Renal cortex interstitium (tissue), 11 donors: ENCODE data around the gene SGCD. TPM values are rescaled to one million over a fixed set of nuclear protein-coding genes. Genes with fewer than 3 reads are reported as not detected.
"Not testable (repeated sequence)": the region's sequence is repeated elsewhere in the genome, so short reads cannot be mapped to it uniquely, and the experiment has no call there.

ENCODE experiments used
- DNase-seq, 11 donors: peaks; one replicate each; pipeline ENCODE4 v3.0.0-alpha.2; 2013; ENCODE audit warnings: low read depth in 9 of 11, low spot score in 4 of 11; ENCODE audit errors: extremely low read depth in 1 of 11
- polyA plus RNA-seq, 3 donors: library from polyadenylated mRNA; unstranded; fragments of 120-200 nt; gene quantifications; one replicate each; pipeline ENCODE4 v1.2.1, GENCODE V29; 2013; ENCODE audit not compliant: insufficient read length in 3 of 3

Gene SGCD
- polyA plus RNA-seq, 3 donors: 5.0 to 6.9 (median 5.6) TPM

- no peak for DNase-seq
Observed at GRCh38 chr5:156588306-156588705, 261.3 kb downstream of the SGCD start.

DNA sequence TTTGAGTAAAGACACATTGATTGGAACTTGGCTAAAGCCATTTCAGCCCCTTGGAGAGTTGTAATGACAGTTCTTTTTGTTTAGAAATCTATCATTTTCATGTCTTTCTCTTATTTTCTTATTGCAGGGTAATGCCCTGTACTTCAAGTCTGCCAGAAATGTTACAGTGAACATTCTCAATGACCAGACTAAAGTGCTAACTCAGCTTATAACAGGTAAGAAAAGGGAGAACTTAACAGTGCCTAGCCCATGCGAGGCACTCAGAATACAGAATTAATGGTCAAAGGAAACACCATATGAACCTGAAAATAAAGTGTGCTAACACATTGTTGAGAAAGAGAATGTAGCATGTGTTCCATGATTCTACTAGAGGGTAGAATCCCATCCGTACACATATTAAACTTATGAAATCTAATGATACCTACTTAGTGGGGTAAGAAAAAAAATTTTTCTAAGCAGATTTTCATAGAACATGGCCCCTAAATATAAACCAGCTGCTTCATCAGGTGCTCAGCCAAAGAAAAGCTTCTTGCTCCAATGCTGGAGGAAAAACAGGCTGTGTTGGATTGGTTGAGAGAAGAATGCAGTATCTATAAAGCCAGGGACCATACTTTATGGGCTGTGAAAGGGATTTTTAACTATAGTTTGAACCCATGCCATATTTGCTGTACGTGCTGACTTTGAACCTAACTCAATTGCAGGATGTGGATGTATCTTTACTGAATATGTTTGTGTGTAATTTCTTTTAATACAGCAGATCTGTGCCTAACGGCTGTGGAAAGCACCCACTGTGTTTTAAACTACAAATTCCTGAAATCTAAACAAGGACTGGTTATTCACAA lies 262.4 kb downstream of the SGCD start:
- DNase-seq: no peak

- DNase-seq: no peak
Observed at GRCh38 chr5:156589946-156590216, 262.9 kb downstream of the SGCD start.

DNA sequence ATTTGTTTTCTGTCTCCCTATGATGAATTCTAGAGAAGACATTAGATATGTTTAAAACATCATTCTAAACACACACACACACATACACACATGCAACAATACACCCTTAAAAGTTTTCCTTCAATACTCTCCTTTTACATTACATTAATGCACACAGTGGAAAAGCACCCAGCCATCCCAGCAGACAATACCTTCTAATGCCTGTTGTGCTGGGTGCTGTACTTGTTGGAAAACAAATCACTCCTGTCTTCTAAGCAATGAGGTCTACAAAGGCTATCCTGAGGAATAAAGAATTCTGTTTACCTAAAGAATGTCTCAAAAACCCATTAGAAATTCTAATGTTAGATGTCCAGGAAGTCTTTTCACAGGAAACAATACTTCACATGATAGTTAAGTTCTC lies 264.0 kb downstream of the SGCD start:
- no peak for DNase-seq

- DNase-seq: no peak
Observed at GRCh38 chr5:156591631-156592030, 264.7 kb downstream of the SGCD start.

GRCh38 chr5:156593546-156593945 lies 266.6 kb downstream of the SGCD start:
- DNase-seq: no peak

DNA sequence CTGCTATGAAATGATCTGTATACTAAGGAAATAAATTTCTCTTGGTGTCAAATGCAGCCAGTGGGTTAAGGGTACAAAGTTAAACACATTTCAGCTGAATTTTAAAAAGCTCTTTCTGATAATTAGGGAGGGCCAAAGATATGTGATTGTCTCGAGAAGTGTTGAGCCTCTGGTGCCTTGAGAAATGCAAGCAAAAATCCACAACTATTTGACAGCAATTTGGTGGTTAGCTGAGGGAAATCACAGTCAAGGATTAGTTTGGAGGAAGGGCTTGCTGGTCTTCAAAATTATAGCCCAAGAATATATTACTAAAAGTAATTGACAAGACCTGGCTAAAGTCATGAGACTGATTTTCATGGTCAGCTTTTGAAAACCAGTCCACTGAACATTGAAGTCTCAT lies 267.4 kb downstream of the SGCD start:
- DNase-seq: no peak

GRCh38 chr5:156595132-156595787 lies 268.3 kb downstream of the SGCD start:
- no peak for DNase-seq

GRCh38 chr5:156597276-156597675 lies 270.3 kb downstream of the SGCD start:
- DNase-seq: no peak

- no peak for DNase-seq
Observed at GRCh38 chr5:156598964-156599363, 272.0 kb downstream of the SGCD start.

DNA sequence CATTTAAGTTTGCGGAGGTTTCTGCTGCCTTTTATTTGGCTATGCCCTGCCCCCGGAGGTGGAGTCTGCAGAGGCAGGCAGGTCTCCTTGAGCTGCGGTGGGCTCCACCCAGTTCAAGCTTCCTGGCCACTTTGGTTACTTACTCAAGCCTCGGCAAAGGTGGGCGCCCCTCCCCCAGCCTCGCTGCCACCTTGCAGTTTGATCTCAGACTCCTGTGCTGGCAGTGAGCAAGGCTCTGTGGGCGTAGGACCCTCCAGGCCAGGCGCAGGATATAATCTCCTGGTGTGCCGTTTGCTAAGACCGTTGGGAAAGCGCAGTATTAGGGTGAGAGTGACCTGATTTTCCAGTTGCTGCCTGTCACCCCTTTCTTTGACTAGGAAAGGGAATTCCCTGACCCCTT lies 283.6 kb downstream of the SGCD start:
- not testable (repeated sequence) for DNase-seq

DNA sequence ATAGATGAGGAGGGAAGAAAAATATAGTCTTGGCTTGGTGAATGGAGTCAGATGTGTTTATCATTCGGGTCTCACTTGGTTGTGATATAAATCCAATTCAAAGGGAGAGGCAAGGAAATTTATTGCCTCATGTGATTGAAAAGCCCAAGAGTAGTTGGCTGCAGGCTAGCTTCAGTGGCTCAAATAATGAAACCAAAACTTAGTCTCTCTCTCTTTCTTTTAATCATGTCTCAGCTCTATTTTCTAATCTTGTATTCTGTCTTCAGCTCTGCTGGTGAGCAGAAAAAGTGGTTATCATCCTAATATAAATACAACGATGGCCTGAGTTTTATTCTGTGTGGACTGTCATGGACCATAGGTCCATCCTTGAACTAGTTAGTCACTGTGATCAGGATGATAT lies 288.9 kb downstream of the SGCD start:
- DNase-seq: no peak

- no peak for DNase-seq
Observed at GRCh38 chr5:156617426-156617825, 290.5 kb downstream of the SGCD start.

- DNase-seq: no peak
Observed at GRCh38 chr5:156618601-156619000, 291.6 kb downstream of the SGCD start.

- DNase-seq: no peak
Observed at GRCh38 chr5:156621719-156622118, 294.8 kb downstream of the SGCD start.

GRCh38 chr5:156623381-156624040 lies 296.5 kb downstream of the SGCD start:
- DNase-seq: no peak

- DNase-seq: no peak
Observed at GRCh38 chr5:156624686-156625085, 297.7 kb downstream of the SGCD start.

DNA sequence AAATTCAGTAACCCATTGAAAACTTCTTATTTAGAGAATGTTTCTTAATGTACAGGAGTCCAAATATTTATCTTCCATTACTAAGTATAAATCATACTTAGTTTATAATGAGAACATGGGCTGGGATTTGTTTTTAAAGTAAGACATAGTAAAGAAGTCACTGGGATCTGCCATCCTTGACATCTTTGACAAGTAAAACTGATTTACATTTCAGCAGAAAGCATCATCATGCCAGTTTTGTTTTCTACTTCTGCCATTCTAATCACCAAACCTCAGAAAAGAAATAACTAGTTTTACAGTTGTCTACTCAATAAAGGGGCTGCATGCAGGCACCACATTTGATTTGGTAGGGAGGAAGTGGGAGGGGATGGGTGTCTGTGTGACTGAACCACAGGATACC lies 301.5 kb downstream of the SGCD start:
- no peak for DNase-seq

DNA sequence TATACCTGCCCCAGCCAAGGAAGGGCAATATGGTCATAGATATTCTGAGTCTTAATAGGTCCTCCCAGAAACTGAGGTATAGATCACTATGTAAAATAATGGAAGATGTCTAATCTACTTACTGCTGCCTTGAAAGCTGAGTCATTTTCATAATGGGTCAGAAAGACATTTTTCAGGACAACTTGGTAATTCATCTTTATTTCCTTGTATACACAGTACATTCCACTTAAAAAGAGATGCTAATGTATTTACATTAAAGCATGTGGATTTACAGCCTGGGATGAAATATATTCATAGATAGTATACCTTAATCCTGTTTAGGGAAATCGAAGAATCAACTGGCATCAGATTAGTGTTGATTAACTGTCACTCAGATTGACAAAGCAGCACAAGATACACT lies 304.0 kb downstream of the SGCD start:
- DNase-seq: no peak

DNA sequence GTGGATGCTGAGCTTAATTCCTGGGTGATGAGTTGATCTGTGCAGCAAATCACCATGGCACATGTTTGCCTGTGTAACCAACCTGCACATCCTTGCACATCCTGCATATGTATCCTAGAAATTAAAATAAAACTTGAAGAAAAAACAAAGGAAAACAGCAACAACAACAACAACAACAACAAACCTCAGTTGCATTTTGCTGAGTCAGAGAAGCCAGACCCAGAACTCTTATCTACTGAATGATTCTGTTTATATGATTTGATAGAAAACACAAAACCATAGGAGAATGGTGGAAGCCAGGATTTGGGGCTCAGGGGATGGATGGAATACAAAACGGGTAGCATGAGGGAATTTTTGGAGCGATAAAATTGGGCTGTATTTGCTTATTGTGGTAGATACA lies 307.3 kb downstream of the SGCD start:
- no peak for DNase-seq
